Peyer's patch (tissue), 4 donors: ENCODE measurements around the gene GRIA3.
"Not testable (repeated sequence)": the region's sequence is repeated elsewhere in the genome, so short reads cannot be mapped to it uniquely, and the experiment has no call there.

Source experiments
- POLR2A ChIP-seq, 2 donors: fragments of 450-650 bp; IDR thresholded peaks; one replicate each; pipeline ENCODE4 v1.5.1; 2017; ENCODE audit warnings: antibody characterized with exemption in 2 of 2, mild to moderate bottlenecking in 2 of 2, moderate library complexity in 2 of 2
- TF ChIP-seq, protein P1 (sequence below), 6 experiments: fragments of 450-650 bp in 4 of 6; fragments of 200-600 bp in 2 of 6; sonication (generic) in 1 of 6; IDR thresholded peaks; one replicate each; pipeline ENCODE4 v1.5.1; 2017 to 2019; ENCODE audit warnings: antibody characterized with exemption in 6 of 6, mild to moderate bottlenecking in 3 of 6, moderate library complexity in 1 of 6

DNA sequence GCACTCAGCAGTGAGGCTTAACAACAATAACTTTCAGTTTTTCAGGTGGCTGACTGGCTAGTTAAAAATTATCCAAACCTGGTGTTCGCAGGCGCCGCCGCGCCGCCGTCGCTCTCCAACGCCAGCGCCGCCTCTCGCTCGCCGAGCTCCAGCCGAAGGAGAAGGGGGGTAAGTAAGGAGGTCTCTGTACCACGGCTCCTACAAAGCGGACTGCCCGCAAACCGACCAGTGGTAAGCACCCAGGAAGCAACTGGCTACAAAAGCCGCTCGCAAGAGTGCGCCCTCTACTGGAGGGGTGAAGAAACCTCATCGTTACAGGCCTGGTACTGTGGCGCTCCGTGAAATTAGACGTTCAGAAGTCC is 330.2 kb downstream of the GRIA3 start:
- TF ChIP-seq, protein P1, sequence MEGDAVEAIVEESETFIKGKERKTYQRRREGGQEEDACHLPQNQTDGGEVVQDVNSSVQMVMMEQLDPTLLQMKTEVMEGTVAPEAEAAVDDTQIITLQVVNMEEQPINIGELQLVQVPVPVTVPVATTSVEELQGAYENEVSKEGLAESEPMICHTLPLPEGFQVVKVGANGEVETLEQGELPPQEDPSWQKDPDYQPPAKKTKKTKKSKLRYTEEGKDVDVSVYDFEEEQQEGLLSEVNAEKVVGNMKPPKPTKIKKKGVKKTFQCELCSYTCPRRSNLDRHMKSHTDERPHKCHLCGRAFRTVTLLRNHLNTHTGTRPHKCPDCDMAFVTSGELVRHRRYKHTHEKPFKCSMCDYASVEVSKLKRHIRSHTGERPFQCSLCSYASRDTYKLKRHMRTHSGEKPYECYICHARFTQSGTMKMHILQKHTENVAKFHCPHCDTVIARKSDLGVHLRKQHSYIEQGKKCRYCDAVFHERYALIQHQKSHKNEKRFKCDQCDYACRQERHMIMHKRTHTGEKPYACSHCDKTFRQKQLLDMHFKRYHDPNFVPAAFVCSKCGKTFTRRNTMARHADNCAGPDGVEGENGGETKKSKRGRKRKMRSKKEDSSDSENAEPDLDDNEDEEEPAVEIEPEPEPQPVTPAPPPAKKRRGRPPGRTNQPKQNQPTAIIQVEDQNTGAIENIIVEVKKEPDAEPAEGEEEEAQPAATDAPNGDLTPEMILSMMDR (IDR thresholded peaks at IDR 0.05) = peak in 2 of 6 experiments; percentile 42 to 45
- TF ChIP-seq POLR2A (IDR thresholded peaks at IDR 0.05) = not testable (repeated sequence)
